Occipital lobe (tissue), 2 donors: ENCODE results near the gene IRF1. TPM values are rescaled to one million over a fixed set of nuclear protein-coding genes. Genes with fewer than 3 reads are reported as not detected.

Source experiments
- DNase-seq: peaks from one replicate; lab custom pipeline; 2025; lab: John Stamatoyannopoulos, UW
- total RNA-seq: library from RNA; depleted of rRNA; stranded (reverse); fragments of >200 nt; gene quantifications from one replicate; pipeline ENCODE4 v1.2.3, GENCODE V29; 2014

IRF1 gene
- total RNA-seq, 1 donor from 2014 or later: 2.0 TPM

DNA sequence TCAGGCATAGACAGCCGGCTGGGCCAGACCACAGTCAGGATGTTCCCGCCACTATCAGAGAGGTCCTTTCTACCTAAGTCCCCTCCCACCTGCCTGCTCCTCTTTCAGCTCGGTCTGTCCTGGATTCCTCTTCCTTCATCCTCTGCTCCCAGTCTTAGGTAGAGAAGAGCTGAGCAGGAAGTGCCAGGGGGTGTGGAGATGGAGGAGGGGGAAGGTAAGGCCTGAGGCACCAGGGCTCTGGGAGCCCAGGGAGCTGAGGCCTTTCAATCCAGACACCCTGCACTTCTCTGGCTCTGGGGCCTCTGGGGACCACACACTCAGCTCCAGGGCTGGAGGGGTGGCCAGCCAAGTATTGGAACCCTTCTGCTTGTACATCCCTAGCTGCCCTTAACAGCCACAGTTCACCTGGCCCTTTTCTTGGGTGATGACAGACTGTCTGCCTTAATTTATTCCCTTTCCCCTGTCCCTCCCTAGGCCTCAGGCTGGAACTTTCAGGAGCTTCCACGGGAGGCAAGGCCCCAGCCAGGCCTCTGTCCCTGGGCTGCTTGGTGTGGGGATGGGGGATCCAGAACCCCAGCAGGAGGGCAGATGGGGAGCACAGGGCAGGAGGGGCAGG, 15.6 kb downstream of the IRF1 start:
- DNase-seq: no peak

DNA sequence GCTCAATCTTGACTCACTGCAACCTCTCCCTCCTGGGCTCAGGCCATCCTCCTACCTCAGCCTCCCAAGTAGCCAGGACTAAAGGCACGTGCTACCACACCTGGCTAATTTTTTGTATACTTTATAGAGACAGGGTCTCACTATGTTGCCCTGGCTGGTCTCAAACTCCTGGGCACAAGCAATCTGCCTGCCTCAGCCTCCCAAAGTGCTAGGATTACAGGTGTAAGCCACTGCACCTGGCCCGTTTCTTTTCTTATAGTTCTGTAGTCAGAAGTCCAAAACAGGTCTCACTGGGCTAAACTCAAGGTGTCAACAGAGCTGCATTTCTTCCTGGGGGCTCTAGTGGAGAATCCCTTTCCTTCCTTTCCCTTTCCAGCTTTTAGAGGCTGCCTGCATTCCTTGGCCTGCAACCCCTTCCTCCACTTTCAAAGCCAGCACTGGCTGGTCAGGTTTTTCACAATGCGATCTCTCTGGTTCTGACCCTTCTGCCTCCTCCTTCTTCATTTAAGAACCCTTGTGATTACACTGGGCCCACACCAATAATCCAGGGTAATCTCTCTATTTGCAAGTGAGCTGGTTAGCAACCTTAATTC, 16.3 kb downstream of the IRF1 start:
- no peak for DNase-seq

DNA sequence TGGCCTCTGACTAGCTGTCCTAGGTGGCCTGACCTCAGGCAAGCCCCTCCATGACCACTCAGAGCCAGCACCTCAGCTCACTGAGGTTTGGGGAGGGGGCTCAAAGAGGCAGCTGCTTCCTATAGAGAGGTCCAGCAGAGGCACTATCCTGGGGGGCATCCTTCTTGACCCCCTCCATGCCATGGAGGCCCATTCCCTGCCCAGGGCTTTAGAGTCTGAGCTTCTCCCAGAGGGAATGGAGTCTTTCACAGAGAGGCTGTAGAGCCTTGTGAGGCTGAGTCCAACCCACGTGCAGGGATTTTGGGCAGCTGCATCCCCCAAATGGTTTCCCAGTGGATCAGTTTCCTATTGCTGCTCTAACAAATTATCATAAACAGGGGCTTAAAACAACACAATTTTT, 16.9 kb downstream of the IRF1 start:
- DNase-seq: no peak

DNA sequence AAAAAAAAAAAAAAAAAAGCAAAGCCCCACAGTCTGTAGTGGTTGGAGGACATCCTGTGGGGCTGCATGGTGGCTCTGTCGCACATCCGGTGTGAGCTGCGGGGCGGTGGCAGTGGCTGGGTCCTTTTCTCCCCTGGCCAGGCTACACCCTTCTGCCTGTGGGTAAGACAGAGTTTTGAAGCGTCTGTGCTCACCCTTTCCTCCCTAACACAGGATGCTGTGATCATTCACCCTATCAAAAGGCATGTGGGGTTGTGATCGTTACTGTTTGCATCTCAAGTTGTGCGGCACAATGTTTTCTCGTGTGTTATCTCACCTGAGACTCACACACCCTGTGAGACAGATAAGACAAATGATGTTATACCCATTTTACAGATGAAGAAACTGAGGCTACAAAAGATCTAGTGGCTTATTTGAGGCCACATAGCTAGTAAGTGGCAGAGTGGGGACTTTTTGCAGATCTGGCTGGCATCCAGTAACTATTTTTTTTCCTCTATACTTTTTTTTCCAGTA, 17.5 kb downstream of the IRF1 start:
- DNase-seq: no peak

DNA sequence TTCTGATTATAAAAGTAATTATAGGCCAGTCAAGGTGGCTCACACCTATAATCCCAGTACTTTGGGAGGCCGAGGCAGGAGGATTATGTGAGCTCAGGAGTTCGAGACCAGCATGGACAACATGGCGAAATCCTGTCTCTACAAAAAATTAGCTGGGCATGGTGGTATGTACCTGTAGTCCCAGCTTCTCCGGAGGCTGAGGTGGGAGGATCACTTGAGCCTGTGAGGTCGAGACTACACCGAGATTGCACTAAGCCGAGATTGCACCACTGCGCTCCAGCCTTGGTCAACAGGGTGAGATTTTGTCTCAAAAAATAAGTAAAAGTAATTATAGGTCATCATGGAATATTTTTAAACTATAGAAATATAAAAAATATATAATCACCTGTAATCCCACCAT, 18.1 kb downstream of the IRF1 start:
- DNase-seq: no peak

DNA sequence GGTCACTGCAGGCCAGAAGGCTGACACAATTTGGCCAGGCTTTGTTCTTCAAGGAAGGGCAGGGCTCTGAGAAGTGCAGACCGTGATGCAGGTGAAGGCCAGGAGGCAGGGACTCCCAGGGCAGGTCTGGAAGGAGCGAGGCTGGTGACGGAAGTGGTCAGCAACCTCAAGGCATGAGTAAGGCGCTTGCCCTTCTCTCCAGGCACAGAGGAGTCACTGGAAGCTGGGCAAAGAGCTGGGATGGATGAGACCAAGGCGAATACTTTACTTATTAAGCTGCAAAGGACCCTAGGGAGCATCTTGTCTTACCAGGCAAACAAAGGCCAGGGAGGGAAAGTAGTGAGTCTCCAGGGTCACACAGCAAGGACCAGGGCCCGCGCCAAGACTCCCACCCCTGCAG, 18.6 kb downstream of the IRF1 start:
- no peak for DNase-seq

DNA sequence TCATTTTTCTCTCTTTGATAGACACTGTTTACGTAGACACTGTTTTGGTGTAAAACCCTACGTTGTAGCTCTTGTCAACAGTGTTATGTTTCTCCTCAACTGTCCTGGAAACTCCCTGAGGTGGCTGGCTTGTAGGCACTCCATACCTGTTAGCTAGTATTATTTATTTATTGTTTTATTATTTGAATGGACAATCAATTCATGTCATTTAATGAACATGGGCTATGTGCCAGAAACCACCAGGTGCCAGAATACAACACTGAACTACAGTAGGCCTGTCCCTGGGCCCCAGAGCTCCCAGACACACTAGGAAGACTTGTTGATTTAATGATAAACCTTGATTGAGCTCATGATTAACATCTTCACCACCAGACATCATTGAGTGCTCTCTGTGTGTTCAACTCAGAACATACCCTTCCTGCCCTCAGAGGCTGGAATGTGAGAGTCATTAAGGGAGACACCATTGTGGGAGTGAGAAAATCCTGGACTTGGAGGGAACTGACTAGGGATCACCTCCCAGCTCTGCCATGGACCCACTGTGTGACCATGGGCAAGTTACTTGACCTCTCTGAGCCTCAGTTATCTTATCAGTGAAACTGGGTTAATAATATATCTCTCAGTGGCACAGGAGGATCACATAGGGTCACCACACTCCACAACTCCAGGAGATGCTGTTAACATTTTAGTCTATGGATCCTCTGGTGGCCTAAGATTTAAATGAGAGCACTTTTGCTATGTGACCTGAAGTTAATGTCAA, 19.2 kb downstream of the IRF1 start:
- DNase-seq: no peak

DNA sequence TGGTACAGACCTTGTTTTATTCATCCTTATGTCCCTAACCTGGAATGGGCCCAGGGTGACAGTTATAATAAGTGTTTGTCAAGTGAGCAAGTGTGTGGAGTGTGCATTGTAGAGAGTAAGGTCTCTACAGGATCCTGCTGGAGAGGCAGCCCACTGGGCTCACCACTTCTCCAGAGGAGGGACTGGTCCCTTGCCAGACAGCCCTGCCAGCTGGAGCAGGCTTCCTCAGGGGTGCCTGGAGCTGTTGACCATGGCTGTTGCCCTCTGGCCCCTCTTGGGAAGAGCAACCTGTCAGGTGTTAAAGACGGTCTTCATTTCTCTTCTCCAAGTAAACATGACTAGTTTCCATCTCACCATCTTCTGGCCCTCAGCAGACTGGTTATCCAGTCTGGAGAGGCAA, 20.0 kb downstream of the IRF1 start:
- DNase-seq: no peak

DNA sequence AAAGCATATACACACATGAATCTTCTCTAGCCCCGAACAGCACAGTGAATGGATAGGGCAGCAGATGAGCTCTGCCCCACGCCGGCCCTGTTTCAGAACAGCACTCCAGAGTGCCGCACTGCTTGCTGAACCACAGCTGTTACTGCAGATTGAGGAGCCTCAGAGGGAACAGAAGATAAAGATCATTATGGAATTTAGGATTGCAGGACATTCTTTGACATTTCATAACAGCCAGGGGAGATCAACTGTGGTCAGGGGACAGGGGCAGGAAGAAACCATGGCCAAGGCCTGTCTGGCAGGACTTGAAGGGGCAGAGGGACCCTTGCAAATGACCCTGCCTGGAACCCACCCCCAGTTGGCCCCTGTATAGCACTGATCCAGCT, 20.6 kb downstream of the IRF1 start:
- DNase-seq: no peak

DNA sequence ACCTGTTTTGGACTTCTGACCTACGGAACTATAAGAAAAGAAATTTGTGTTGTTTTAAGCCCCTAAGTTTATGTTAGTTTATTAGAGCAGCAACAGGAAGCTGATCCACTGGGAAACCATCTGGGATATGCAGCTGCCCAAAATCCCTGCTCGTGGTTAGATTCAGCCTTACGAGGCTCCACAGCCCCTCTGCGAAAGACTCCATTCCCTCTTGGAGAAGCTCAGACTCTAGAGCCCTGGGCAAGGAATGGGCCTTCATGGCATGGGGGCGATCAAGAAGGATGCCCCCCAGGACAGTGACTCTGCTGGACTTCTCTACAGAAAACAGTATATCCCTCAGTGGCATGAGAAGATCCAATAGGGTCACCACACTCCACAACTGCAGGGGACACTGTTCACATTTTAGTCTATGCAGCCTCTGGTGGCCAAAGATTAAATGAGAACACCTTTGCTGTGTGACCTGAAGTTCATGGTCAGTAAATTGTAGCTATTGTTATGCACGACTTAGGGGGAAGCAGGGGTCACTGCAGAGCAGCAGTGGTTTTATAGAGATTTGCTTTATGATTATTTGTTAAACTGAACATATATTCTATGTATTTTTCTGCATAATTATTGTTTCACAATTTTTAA, 21.1 kb downstream of the IRF1 start:
- no peak for DNase-seq

DNA sequence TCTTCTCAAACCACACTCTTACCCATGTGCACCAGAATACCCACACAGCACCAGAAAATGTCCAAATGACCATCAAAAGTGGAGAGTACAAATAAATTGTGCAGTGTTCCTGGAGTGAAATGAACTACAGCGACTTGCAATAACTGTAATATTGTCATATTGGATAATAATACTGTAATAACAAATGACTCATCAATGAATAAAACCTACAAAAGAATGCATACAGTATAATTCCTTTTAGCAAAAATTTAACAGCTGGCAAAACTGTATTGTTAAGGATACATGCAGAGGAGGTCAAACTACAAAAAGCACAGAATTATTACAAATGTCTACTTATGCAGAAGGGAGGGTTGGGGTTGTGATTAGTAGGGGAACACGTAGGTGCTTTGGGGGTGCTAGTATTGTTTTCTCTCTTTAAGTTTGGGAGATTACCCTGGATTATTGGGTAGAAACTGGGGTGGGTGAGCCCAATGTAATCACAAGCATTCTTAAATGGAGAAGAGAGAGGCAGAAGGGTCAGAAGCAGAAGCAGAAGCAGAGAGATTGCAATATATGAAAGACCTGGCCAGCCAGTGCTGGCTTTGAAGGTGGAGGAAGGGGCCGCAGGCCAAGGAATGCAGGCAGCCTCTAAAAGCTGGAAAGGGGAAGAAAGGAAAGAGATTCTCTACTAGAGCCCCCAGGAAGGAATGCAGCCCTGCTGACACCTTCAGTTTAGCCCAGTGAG, 21.8 kb downstream of the IRF1 start:
- DNase-seq: no peak

DNA sequence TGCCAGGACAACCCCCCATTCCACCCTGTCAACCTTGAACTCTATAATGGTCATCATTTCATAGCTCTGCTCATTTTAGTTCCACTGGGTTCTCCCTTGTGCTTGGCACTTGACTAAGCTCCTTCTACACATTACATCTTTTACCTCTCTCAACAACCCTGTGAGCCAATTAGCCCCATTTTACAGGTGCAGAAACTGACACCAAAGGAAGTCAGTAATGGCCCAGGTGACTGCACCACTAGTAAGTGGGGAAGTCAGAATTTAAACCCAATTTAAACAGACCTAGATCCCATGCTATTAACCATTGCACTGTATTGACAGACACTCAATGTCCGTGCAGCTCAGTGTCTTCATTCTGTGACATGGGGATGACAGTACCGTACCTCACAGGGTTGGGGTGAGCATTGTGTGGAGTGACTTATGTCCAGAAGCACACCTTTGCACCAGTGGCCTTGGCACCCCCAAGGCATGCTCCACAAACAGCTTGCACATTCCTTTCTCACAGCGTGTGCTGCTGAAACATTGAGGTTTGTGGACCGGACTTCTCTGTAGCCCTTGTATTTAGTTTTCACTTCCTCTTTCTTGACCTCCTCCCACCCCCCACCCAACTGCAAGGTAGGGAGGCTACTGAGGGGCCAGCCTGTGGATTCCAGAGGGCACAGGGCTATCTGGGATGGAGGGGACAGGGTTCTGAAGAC, 23.1 kb downstream of the IRF1 start:
- no peak for DNase-seq

DNA sequence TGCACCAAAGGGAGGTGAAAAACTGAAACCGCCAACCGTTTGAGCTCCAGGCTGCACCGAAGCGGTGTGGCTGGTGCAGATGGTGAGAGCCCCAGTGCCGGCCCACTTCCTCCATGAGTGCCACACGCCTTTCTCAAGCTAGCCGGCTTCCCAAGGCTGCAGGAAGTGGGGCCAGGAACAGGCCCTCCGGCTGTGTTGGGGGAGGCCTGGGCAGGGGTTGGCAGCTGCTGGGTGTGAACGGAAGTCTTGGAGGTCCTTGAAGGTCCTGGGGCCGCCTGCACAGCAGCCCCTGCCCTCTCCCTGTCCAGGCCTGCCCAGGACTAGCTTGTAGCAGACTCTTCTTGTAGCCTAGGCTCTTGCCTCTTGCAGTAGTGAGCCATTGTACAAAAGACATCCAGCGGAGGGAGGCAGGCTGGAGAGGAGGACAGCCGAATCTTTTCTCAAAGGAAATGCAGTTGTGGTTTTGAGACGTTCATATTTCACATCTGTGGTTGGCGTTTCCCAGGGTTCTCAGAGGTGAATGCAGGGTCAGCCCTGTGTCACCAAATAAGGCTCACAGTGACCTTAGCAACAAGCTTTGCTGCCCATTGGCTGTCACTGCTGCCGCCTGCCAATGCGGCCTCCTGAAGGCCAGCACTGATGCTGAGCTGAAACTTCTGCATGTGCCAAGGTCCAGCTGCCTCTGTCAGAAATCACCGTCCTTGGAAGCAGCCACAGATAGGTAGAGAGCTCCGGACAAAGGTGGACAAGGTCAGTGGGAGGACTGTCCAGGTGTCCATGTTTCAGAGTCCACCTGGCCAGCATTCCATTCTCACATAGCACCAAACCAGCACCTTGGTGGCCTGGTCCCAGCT, 23.9 kb downstream of the IRF1 start:
- no peak for DNase-seq

DNA sequence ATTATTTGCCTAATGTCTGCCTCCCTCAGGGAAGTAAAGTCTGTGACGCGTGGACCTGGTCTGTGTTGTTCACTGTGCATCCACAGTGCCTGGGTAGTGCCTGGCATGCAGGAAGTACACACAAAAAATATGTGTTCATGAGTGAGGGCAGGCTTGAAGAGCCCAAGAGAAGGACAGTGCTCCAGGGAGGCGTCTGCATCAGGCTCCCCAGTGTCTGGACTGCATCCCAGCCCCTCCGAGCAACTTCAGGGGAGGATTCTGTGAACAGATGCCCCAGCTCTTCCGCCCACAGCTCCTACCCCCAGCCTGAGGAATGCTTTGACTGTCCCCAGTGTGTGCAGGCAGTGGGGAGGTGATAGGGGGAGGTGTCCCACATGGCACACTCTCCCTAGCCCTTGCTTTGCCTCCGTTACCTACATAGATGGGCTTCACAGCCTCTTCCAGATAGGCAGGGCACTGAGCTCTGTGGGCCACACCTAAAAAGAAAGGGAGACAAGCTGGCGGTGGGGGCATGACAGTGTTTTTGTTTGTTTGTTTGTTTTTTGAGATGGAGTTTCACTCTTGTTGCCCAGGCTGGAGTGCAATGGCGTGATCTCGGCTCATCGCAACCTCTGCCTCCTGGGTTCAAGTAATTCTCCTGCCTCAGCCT, 25.4 kb downstream of the IRF1 start:
- DNase-seq: no peak

DNA sequence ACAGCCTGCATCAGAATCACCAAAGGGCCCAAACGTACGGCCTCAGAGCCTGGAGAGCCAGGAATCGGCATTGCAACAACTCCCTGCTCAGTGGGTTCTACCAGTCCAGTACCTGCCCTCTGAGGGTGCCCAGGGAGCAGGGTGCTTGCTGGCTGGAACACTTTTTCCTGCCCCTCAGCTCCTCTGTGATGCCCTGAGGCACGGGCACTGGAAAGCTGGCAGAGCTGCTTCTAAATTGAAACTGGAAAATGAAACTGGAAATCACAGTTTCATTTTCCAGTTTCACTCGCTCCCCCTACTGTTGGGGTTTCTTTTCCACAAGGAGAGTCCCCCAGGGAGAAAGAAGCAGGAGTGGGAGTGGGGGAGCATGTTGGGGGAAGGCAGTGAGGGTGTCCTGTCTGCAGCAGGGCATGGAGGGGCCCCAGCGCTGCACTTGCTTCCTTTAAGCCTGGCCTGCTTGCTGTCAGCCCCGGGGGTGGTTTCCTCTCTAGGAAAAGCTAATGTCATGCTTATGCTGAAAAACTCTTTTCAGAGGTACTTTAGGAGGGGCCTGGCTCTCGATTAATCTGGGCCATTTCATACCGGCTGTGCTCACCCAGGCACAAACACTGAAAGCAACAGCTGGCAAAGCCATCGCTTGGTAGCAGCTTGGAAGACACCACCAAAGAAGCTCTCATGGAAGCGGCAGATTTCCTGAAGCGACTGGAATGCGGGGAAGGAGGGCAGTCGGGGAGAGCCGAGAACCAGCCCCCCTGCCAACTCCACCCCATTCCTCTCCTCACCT, 26.2 kb downstream of the IRF1 start:
- peak; percentile 13 for DNase-seq

DNA sequence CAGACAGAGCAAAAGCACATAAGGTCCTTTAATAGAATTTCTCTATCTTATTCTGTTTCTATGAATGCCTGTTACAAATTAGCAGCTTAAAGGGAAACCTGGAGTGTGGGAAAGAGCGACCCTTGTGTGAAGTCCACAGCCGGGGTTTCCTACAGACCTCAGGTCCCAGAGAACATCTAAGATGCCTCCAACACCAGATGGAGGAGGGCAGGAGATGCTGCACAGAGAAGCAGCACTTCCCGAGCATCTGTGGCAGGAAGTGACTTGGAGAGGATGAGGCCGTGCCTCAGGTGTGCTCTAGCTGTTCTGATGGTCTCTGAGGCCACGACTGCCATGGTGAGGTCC, 26.8 kb downstream of the IRF1 start:
- no peak for DNase-seq

DNA sequence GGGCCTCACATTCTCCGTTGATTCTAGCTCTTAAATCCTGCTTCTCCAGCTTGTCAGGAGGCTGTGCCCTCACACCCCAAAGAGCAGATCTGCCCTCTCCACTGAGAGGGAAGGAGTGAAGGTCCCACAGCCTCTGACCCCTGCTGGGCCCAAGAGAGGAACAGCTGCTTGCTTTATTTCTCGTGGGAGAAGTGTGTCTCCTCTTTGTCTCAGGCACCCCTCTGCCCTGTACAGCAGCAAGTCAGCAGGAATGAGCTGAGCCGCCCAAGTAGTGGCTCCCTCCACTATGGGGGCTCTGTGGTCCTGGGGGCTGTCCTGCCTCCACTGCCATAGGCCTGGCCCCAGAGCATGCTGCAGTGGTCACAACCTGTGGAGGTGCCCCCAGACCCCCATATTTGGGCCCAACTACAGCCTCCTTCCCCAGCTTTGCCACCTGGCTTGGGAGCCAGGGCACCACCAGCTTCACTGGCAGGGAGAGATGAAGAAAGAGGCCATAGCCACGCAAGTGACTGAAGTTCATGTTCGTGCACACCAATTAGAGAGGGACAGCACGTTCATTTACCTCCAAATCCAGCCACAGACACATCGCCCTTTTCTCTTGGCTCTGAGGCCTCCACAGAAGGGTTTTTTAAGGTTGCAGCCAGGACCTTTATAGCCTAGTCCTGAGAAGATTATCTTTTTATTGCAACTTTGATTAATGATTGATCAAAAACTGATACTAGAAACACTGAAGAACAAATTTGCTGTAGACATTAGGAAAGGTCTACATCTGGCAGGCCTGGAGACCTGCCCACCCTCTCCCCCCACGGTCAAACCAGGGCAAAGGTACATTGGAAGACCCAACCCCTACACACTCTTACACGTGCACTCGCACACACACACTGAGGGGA, 27.5 kb downstream of the IRF1 start:
- DNase-seq: no peak

DNA sequence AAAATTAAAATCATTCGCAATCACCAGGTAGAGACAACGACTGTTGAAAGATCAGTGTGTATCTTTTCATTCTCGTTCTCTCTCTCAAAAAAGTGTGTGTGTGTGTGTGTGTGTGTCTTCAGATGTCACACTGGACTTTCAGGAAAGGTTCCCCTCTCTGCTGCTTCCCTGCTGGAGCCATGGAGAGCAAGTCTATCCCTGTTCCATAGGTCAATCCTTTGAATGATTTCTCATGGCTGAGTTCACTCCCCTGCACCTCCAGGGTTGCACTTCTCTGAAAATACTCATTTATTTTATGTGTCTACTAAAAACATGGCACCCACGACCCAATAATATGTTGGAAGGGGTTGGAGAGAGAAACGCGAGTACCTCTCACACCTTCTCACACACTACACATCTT, 28.2 kb downstream of the IRF1 start:
- no peak for DNase-seq
